ENCODE measurements around the gene SUMF1. TPM values are rescaled to one million over a fixed set of nuclear protein-coding genes. Genes with fewer than 3 reads are reported as not detected.

The SUMF1 gene
- total RNA-seq, 1 donor = 45.6 TPM

GRCh38 chr3:4350789-4351163 is 116.3 kb downstream of the SUMF1 start:
- peak overlapping the region; percentile 43 for H3K4me3 ChIP-seq (ENCODE audit: low read depth, low read length)
- TF ChIP-seq CTCF (IDR thresholded peaks at IDR 0.05; ENCODE audit: insufficient read depth, low read length) = peak; percentile 65
- peak; percentile 88 for DNase-seq (ENCODE audit: low read depth)

- TF ChIP-seq CTCF (IDR thresholded peaks at IDR 0.05; ENCODE audit: insufficient read depth, low read length) = no peak
- no peak overlapping the region for H3K4me3 ChIP-seq (ENCODE audit: low read depth, low read length)
- DNase-seq (ENCODE audit: low read depth) = no peak
Measured at GRCh38 chr3:4343258-4343657, 123.8 kb downstream of the SUMF1 start.

- no peak for DNase-seq (ENCODE audit: low read depth)
- TF ChIP-seq CTCF (IDR thresholded peaks at IDR 0.05; ENCODE audit: insufficient read depth, low read length) = no peak
- no peak overlapping the region for H3K4me3 ChIP-seq (ENCODE audit: low read depth, low read length)
Measured at GRCh38 chr3:4341336-4341675, 125.8 kb downstream of the SUMF1 start.

GRCh38 chr3:4340411-4341335 is 126.4 kb downstream of the SUMF1 start:
- no peak overlapping the region for H3K4me3 ChIP-seq (ENCODE audit: low read depth, low read length)
- TF ChIP-seq CTCF (IDR thresholded peaks at IDR 0.05; ENCODE audit: insufficient read depth, low read length) = no peak
- DNase-seq (ENCODE audit: low read depth) = peak; percentile 25

GRCh38 chr3:4340077-4340410 is 127.0 kb downstream of the SUMF1 start:
- DNase-seq (ENCODE audit: low read depth) = no peak
- no peak for TF ChIP-seq CTCF (IDR thresholded peaks at IDR 0.05; ENCODE audit: insufficient read depth, low read length)
- no peak overlapping the region for H3K4me3 ChIP-seq (ENCODE audit: low read depth, low read length)

GRCh38 chr3:4338751-4339150 is 128.3 kb downstream of the SUMF1 start:
- no peak for TF ChIP-seq CTCF (IDR thresholded peaks at IDR 0.05; ENCODE audit: insufficient read depth, low read length)
- no peak overlapping the region for H3K4me3 ChIP-seq (ENCODE audit: low read depth, low read length)

More at GRCh38 chr3:4338751-4339150, 128.3 kb downstream of the SUMF1 start:
- DNase-seq (ENCODE audit: low read depth) = no peak

All from fibroblast of the aortic adventitia (primary cell).